Myocyte (in vitro differentiated cells): Measurements from ENCODE around the gene TP73. TPM values are rescaled to one million over a fixed set of nuclear protein-coding genes. Genes with fewer than 3 reads are reported as not detected.

Experiments used
- DNase-seq: peaks from one replicate; pipeline ENCODE4 v3.0.0-alpha.2; 2012; ENCODE audit warnings: low read depth
- total RNA-seq: library from RNA; depleted of rRNA; stranded (reverse); fragments of >200 nt; gene quantifications from 2 replicates; pipeline ENCODE4 v1.2.3, GENCODE V29; 2014

The TP73 gene
- total RNA-seq, 1 donor from 2014 or later: 2.2 TPM

DNA sequence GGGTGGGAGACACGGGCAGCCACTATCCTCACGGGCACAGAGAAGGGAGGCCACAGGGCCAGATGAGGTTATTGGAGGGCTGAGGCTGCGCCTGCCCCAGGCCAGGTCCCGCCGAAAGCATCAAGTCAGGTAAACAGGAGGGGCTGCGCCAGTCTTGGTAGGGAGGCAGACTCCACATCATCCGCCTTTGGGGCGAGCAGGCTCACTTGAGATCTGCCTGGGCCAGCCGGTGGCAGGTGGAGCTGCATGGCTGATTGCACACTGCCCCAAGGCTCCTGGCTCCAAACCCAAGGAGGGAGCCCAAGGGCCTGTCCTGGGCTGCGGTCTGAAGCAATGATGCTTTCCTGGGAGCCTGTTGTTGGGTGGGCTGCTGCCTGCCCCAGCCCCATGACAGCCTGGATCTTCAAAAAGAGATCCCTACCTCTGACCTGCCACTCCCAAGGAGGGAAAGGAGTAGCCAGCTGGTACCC lies 124.8 kb downstream of the TP73 start:
- DNase-seq: no peak

DNA sequence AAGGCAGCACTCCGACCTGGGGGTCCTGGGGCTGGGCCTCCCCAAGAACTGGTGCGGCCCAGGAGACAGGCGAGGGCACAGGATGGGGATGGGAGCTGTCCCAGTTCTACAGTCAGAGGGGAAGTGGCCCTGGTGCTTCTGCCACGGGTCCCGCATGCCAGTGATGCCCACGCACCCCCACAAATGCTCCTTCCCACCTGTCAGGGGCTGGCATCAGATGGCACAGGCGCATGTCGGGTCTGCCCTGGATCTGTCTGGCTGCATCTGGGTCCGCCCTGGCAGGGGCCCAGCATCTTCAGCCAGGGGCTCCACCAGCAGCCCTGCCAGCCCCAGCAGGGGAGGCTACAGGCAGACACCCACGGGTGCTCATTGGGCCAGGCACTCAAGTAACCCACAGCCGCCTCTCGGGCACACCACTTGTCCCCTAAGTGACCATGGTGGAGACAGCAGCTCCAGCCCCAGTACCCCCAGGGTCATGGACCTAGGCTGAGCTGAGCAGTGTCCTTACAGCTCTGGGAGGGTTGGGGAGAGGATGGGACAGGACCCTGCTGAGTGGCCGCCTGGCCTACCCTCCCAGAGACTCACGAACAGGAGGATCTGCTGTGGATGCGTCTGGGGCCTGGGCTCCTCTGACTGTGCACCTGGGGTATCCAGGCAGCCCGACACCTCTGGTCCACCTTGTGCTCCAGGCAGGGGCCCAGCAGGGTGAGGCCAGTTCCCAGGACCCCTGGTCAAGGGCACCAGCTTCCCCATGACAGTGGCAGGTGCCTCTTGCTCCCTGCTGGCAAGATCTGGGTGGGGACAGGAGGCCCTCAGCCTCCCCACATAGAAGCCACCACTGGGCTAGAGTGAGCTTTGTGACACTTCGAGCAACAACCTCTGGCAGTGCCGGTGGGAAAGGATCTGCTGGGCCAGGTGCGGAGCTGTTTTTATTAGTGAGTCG lies 125.6 kb downstream of the TP73 start:
- DNase-seq: no peak

DNA sequence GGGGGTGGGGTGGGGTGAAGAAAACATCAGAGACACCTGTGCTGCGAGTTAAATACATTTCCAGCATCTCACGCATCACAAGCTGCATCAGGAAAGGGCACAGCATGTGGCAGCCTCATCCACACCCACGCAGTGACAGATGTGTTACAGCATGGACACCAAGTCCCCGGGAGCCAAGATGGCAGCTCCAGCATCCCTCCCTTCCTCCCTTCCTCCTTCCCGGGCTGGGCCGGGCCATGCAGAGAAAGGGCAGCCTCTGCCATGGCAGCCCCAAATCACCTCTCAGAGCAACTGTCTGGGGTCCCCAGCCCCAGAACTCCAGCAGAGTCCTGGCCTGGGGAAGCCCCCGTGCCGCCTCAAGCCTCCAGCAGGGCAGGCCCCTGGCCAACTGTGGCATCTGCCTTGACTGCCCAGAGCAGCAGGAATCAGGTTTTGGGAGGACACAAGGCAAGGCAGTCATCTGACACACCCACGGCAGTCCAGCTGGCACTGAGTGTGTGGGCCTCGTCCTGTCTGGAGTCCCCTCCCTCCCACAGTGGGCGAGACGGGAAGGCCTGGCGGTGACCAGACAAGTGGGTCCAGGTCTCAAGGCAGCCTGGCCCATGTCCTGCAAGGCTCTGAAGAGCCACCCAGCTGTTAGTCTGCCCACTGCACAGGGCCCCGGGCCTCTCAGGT lies 126.4 kb downstream of the TP73 start:
- peak; percentile 74 for DNase-seq

DNA sequence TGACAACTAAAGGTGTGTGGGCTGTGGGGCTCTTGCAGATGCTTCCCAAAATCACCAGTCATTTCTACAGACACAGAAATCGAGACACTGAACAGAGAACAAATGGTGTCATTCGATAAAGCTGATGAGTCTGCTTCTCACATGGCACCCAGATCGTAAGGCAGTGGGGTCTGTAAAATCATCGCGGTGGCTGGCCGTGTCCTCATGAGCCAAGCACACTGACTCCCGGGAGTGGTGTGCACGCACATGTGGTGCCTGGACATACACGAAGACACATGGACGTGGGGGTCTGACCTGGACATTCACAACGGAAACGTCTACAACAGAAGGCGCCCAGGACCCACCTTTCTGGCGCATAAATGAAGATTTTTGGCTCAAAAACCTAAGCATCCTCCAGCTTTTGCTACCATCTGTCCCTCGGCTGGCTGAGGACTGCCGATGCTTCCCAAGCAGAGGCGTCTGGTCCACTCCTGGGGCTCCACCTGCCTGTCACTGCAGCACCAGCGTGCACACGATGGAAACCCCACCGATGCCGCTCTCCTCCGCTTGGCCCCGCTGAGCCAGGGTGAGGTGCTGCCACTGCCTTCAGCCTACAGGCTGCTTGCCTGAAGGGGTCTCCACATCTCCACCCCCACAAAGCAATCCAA lies 127.1 kb downstream of the TP73 start:
- DNase-seq: no peak

DNA sequence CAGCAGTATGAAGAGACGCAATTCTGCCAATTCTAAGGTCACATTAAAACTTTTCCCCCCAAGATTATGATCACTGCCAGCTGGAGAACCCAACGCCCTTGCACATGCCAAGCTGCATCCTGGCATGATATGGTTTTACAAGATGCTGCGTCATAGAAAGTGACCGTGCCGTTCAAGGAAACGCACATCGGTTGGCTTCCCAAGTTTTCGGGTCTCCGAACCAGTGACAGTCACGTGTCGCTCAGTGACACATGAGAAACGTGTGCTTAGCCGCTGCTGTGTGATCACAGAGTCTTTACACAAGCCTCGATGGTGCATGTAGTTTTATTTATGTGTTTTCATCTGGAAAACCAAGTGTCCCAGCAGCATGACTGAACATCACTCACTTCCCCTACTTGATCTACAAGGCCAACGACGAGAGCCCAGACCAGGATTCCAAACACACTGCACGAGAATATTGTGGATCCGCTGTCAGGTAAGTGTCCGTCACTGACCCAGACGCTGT lies 127.6 kb downstream of the TP73 start:
- DNase-seq: no peak

DNA sequence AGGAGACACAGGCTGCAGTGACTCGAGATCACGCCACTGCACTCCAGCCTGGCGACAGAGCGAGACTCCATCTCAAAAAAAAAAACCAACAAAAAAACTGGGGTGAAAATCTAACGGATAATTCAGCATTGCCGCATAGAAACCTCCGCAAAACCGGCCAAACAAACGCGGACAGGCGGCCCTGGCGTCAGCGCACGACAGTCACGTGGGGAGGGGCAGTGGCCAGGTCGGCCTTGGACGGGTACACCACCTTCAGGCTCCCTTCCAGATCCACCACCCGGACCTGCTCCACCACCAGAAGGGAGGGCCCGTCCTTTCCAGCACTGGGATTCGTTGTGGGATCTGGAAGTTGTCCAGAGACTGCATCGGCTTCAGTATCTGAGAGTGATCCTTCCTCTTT lies 128.6 kb downstream of the TP73 start:
- no peak for DNase-seq

DNA sequence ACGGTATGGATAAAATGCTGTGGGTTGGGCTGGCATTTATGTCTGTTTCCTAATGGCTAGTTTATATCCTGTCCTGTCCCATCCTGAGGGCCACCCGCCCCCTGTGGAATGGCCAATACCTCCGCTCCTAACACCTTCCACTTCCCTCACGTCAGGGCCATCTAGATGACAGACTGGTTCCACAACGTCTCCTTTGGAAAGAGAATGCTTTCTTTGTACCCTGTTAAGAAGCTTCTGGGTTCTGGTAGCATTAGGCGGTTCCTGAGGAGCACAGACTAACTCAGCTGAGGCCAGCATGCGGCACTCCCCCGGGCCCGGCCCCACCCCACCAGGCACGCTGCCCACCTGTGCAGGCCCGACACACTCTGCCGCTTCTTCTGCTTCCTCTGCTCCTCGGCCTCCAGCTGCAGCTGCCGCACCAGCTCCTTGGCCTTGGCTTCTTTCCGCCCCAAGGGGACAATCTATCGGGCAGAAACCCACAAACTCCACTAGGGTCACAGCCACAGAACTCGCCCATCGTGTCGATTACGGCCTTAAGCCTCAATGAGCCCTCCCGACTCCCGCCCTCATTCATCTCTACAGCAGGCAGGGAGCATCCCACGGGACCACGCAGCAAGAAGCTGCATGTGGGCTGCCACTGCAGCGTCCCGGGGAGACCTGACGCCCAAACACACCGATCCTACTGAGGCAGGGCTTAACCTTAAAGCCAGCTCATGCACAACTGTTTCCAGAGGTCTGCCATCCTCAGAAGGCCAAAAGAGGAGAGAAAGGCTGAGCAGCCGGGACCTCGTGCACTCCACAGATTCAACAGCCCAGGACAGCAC lies 131.5 kb downstream of the TP73 start:
- no peak for DNase-seq

DNA sequence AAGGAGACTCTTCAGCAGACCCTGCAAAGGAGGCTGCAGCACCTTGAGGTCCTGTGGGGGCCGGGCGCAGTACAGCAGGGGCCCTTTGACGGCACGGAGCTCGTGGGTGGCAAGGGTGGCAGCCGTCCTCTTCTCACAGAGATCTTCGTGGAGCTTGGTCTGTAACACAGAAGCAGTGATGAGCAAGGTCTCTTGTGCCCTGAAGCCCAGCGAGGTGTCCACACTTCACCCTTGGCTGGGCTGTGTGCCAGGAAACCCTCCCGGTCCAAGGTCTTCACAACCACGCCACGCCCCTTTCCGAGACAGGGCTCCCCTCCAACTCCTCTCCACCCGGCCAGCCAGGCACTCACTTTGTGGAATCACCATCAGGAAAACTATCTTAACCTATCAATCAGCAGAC lies 132.7 kb downstream of the TP73 start:
- DNase-seq: no peak

DNA sequence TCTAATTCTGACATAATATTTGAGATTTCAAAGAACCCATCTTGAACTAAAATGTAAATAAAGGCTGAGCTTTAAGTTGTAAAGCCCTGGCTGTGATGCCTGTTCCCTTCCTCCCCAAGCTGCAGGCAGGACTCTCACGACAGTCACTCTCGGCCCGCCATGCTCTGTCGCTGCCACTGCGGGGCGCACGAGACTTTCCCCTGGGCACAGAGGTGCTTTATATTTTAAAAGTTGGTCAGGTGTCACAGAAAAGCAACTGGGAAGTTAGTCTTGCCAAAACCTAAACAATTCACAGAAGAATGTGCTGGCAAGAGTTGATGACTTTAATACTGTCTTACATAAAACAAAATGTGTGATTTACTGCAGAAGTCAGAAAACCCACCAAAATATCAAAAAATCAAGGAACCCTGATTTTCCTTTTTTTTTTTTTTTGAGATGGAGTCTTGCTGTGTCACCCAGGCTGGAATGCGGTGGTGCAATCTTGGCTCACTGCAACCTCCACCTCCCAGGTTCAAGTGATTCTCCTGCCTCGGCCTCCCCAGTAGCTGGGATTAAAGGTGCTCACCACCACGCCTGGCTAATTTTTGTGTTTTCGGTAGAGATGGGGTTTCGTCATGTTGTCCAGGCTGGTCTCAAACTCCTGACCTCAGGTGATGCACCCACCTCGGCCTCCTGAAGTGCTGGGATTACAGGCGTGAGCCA lies 133.3 kb downstream of the TP73 start:
- no peak for DNase-seq

Other genes with a start within 250 kb of the TP73 start
- not detected in 2 replicates for gene ARHGEF16, start 197.9 kb upstream of the TP73 start, total RNA-seq
- gene MEGF6, start 41.0 kb upstream of the TP73 start, total RNA-seq: 0.13 and 0.16 TPM in 2 replicates
- 19.7 and 23.2 TPM in 2 replicates for gene TPRG1L, start 27.5 kb upstream of the TP73 start, total RNA-seq
- gene WRAP73, start 2.4 kb upstream of the TP73 start, total RNA-seq: 25.8 and 29.0 TPM in 2 replicates
- not detected in 2 replicates for gene CCDC27, start 99.9 kb downstream of the TP73 start, total RNA-seq
- not detected in 2 replicates for gene SMIM1, start 120.2 kb downstream of the TP73 start, total RNA-seq
- 57.2 and 63.5 TPM in 2 replicates for gene LRRC47, start 144.0 kb downstream of the TP73 start, total RNA-seq
- 22.7 and 23.1 TPM in 2 replicates for gene CEP104, start 204.7 kb downstream of the TP73 start, total RNA-seq
- 3.0 and 3.7 TPM in 2 replicates for gene DFFB, start 205.0 kb downstream of the TP73 start, total RNA-seq
- gene C1orf174, start 247.8 kb downstream of the TP73 start, total RNA-seq: 23.4 and 28.3 TPM in 2 replicates